ENCODE measurements around the gene LRRC32. TPM values are rescaled to one million over a fixed set of nuclear protein-coding genes. Genes with fewer than 3 reads are reported as not detected.
"Not testable (repeated sequence)": the region's sequence is repeated elsewhere in the genome, so short reads cannot be mapped to it uniquely, and the experiment has no call there.

The LRRC32 gene
- total and polyA plus RNA-seq, 12 donors, result 20.9 to 389 (median 92.6) TPM

DNA sequence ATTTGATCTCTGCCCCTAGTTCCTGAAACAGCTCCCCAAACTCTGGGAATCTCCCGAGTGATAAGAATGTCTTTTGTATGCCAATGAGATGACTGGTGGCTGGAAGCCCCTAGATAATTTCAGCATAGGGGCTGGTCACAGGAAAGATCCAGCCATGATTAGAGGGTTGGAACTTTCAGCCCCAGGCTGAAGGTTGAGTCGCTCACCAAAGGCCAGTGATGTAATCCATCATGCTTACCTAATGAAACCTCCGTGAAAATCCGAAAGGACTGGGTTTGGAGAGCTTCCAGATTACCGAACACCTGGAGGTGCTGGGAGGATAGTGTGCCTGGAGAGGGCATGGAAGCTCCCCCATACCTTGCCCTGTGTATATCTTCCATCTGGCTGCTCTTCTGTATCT, 26.0 kb downstream of the LRRC32 start:
- no peak for TF ChIP-seq POLR2A (IDR thresholded peaks at IDR 0.05)
- TF ChIP-seq, protein P1, sequence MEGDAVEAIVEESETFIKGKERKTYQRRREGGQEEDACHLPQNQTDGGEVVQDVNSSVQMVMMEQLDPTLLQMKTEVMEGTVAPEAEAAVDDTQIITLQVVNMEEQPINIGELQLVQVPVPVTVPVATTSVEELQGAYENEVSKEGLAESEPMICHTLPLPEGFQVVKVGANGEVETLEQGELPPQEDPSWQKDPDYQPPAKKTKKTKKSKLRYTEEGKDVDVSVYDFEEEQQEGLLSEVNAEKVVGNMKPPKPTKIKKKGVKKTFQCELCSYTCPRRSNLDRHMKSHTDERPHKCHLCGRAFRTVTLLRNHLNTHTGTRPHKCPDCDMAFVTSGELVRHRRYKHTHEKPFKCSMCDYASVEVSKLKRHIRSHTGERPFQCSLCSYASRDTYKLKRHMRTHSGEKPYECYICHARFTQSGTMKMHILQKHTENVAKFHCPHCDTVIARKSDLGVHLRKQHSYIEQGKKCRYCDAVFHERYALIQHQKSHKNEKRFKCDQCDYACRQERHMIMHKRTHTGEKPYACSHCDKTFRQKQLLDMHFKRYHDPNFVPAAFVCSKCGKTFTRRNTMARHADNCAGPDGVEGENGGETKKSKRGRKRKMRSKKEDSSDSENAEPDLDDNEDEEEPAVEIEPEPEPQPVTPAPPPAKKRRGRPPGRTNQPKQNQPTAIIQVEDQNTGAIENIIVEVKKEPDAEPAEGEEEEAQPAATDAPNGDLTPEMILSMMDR (IDR thresholded peaks at IDR 0.05), result no peak
- Histone ChIP-seq H3K4me1 (replicated peaks in 1 of 2) (no peaks in the 10 kb centered on the region), H3K9me3 (replicated peaks in 1 of 3) (peaks cover 0 to 7% (median 0%) of the 10 kb centered on the region in 3 donors), H3K4me3 (no peak overlapping the region), H3K27me3 (no peaks in the 10 kb centered on the region), H3K36me3 (replicated peaks in 1 of 2) (no peaks in the 10 kb centered on the region), H3K27ac (no peak overlapping the region)
- intact Hi-C loops (cut with DNase I), result no loop called here
- peak in 3 of 7 donors; percentile 5 to 18 (median 9) for DNase-seq
- 46 to 58% (median 54%) methylated on average over 4 to 5 of the region's 5 CpGs for whole genome bisulfite sequencing, 4 donors

- WGBS, 4 donors, result 92 to 99% (median 95%) methylated on average over 3 of the region's 3 CpGs
- H3K36me3 ChIP-seq (replicated peaks in 1 of 2); H3K27ac ChIP-seq; H3K27me3 ChIP-seq; intact Hi-C loops (cut with DNase I); H3K9me3 ChIP-seq (replicated peaks in 1 of 3); H3K4me1 ChIP-seq (replicated peaks in 1 of 2); H3K4me3 ChIP-seq: not testable (repeated sequence)
- peak in 1 of 7 donors; percentile 21 for DNase-seq
Observed at GRCh38 chr11:76643711-76644110, 26.8 kb downstream of the LRRC32 start.

GRCh38 chr11:76642341-76642740, 28.2 kb downstream of the LRRC32 start:
- H3K27me3 ChIP-seq, result no peaks in the 10 kb centered on the region
- 77 to 82% (median 79%) methylated on average over 8 of the region's 8 CpGs for WGBS, 4 donors
- DNase-seq, result peak in 2 of 7 donors; percentile 8 to 27
- no peak for TF ChIP-seq POLR2A (IDR thresholded peaks at IDR 0.05)
- TF ChIP-seq, protein P1 (IDR thresholded peaks at IDR 0.05), result no peak
- no peaks in the 10 kb centered on the region for H3K36me3 ChIP-seq (replicated peaks in 1 of 2)
- H3K4me3 ChIP-seq, result no peak overlapping the region
- intact Hi-C loops (cut with DNase I), result no loop called here
- H3K4me1 ChIP-seq (replicated peaks in 1 of 2), result peaks cover 3 to 9% of the 10 kb centered on the region in 2 donors
- H3K9me3 ChIP-seq (replicated peaks in 1 of 3), result peaks cover 0 to 6% (median 0%) of the 10 kb centered on the region in 3 donors
- H3K27ac ChIP-seq, result no peak overlapping the region

GRCh38 chr11:76641905-76642304, 28.6 kb downstream of the LRRC32 start:
- Histone ChIP-seq H3K4me3 (no peak overlapping the region), H3K36me3 (replicated peaks in 1 of 2) (no peaks in the 10 kb centered on the region), H3K27me3 (no peaks in the 10 kb centered on the region), H3K4me1 (replicated peaks in 1 of 2) (peaks cover 6 to 11% of the 10 kb centered on the region in 2 donors), H3K27ac (no peak overlapping the region), H3K9me3 (replicated peaks in 1 of 3) (peaks cover 0 to 1% (median 0%) of the 10 kb centered on the region in 3 donors)
- WGBS, 4 donors, result 92 to 96% (median 94%) methylated on average over 4 of the region's 4 CpGs
- intact Hi-C loops (cut with DNase I), result no loop called here
- peak in 2 of 7 donors; percentile 8 to 13 for DNase-seq
- TF ChIP-seq, protein P1 (IDR thresholded peaks at IDR 0.05), result no peak
- TF ChIP-seq POLR2A (IDR thresholded peaks at IDR 0.05), result no peak

- 73 to 84% (median 80%) methylated on average over 5 of the region's 5 CpGs for WGBS, 4 donors
Observed at GRCh38 chr11:76640501-76640900, 30.0 kb downstream of the LRRC32 start.

More at GRCh38 chr11:76640501-76640900, 30.0 kb downstream of the LRRC32 start:
- TF ChIP-seq POLR2A (IDR thresholded peaks at IDR 0.05), result no peak
- TF ChIP-seq, protein P1 (IDR thresholded peaks at IDR 0.05), result no peak
- no peaks in the 10 kb centered on the region for H3K9me3 ChIP-seq (replicated peaks in 1 of 3)
- no peaks in the 10 kb centered on the region for H3K36me3 ChIP-seq (replicated peaks in 1 of 2)
- no peak overlapping the region for H3K4me3 ChIP-seq
- intact Hi-C loops (cut with DNase I), result no loop called here
- H3K4me1 ChIP-seq (replicated peaks in 1 of 2), result peaks cover 9 to 11% of the 10 kb centered on the region in 2 donors
- DNase-seq, result peak in 2 of 7 donors; percentile 8 to 35
- H3K27me3 ChIP-seq, result no peaks in the 10 kb centered on the region
- no peak overlapping the region for H3K27ac ChIP-seq

Data from adrenal gland (tissue), 12 donors.